GM21447 (cell line): ENCODE results near the gene SYNE2.

Experiments used
- ATAC-seq: cut with Tn5 transposase; IDR thresholded peaks from one replicate; pipeline ENCODE4 v1.9.1; 2021; ENCODE audit not compliant: unreplicated experiment

The SYNE2 gene

DNA sequence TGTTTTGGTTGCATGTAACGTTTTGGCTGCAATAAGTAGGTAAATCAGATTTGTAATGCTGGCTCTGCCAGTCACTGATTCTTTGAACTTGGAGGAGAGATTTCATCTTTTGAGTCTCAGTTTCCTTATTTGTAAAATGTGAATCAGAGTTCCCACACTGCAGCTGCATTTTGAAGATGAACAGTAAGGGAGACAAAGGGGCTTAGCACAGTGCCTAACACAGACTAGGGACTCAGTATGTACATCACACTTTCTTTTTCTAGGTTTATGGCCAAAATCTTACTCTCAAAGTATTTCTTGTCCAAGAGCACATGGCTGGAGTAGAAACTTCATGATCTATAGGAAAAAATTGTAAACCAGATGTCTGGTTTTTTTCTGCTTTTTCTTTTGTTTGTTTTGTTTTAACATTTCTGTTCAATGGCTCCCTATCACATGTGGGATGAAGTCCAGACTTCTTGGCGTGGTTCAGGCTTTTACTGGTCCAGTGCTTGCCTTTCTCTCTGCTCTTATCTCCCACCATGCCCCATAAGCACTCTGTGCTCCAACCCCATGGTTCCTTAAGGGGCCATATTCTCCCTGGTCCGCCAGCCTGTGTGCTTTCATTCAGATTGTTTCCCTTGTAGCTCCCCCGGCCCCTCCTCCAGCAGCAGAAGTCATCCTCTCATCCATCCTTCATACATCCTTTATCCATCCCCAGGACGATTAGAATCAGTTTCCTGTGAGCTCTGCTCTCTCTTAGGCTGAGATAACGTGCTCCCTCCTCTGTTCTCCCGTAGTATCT is 58.0 kb downstream of the SYNE2 start:
- no peak for ATAC-seq

DNA sequence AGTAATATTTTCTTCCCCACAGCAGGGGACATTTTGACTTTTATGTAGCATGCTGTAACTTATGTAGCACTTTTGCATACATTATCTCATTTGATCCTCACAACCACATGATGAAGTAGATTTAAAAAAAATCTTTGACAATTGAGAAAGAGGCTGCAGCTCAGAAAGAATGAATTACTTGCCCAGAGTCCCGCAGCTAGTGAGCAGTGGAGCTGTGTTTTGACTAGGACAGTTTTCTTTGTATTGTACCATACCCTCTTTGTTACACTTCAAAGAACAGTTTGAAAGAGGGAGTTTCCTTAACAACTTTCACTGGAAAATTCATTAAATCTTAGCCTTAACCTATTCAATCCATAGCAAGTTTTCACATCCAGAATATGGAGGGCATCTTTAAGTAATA is 58.6 kb downstream of the SYNE2 start:
- ATAC-seq: no peak

DNA sequence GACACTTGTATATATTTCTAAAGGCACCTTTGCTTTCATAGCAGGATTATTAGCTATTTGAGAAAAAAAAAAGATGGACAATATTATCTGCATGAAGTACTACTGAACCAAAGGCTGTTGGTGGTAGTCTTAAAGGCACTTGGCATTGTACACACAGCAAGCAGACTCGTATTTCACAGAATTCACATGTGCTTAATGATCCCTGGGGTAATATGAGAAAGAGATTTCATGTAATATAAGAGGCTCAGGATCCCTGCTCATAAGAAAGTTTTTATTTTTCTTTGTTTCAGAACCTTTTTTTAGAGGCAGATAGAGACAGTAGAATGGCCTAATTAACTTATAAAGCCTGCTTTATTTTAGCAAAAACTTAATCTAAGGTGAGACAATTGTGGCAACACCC is 59.5 kb downstream of the SYNE2 start:
- ATAC-seq: no peak

DNA sequence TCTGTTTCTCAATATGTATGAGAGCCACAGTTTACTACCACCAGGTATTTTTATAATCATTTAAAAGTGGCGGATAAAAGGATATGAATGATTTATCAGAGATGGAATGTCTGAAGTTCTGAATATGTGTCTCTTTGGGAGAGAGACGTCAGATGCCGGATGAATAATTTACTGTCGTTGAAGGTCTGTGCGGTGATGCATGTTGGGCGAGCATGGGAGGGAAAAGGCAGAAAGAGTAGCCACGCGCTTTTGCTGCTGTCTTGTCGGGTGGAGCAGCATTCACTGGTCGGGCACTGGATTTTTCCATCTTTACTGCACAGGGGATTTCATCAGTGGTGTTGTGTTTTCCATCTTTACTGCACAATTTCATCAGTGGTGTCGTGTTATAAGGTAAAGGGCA is 65.6 kb downstream of the SYNE2 start:
- ATAC-seq: no peak

DNA sequence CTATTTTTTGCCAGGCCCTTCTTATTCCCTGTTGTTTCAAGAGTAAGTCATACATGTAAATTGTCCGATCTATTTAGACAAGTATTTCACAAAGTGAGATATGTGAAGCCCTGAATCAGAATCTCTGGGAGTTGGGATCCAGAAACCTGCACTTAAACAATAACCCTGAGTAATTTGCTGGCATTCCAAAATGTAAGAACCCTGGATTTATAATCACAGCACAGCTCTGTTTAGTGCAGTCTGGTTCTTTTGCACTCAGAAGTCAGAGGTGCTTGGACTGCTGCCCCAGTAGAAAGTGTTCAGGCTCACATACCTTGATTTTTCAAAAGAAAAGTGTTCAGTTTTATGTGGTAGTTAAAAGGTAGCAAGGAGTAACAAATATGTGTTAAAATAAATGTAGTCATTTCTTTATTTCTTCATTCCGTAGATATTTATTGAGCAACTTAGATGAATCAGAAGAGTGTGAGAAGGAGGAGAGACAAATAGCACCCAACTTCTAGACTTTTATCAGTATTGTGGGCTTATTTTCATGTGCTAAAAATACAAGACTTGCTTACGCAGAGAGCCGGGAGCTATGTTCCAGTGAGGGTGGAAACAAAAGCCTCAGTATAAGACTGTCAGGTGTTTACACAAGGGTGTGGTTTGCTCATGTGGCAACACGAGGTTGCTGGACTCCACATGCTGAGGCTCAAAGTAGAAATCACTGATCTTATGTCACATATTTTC is 70.1 kb downstream of the SYNE2 start:
- ATAC-seq: no peak

DNA sequence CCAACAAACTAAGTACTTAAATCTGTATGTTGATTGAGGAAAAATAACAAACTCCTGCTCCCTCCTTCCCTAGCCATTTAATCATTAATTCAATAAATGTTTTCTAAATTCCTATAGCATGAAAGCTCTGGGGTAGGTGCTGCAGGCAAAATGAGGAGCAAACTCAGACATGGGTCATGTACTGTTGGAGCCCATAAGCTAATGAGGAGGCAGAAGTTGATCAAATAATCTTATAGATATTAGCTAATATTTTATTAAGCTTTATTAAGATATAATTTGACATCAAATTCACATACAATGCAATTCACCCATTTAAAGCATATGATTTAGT is 70.6 kb downstream of the SYNE2 start:
- ATAC-seq: no peak

DNA sequence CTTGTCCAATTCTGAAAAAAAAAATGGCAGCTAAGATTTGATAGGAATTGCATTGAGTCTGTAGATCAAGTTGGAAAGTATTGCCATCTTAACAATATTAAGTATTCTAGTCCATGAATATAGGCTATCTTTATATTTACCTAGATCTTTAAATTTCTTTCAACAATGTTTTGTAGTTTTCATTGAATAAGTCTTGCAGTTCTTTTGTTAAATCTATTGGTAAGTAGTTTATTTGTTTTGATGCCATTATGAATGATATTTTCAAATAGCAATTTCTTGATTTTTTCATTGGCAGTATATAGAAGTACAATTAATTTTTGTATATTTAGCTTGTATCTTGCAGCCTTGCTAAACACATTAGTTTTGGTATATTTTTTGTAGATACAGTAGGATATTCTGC is 71.6 kb downstream of the SYNE2 start:
- no peak for ATAC-seq

DNA sequence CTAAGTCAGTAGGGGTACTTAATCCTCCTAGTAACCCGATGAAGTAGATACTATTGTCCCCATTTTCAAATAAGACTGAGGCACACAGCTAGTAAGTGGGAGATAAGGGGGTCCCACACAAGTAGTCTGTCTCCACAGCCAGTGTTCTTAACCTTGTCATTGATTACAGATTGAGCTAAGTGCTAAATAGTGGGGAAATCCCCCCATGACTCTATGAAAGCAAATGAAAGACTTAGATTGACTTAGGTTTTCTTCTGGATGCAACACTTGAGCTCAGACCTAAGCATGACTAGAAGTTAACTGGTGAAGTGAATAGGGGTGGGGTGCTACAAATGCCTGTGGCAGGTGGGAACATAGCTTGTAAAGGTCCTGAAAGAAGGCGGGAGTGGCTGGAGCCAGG is 73.8 kb downstream of the SYNE2 start:
- no peak for ATAC-seq

DNA sequence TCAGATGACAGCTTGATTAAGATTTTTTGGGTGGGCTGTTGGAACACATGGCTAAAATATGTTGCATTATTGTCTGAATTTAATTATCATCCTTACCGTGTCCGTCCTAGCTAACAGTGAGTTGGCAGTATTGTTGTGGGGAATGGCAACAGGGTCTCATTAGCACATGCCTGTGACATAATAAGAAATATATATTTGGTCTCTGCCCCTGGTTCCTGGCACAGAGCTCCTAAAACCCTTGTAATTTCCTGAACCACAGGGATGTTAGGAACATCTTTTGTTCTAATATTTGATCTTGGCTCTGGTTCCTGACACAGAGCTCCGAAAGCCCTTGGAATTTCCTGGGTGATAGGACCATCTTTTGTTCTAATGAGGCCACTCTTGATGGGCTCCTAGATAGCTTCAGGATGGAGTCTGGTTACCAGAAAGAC is 76.0 kb downstream of the SYNE2 start:
- ATAC-seq: no peak

DNA sequence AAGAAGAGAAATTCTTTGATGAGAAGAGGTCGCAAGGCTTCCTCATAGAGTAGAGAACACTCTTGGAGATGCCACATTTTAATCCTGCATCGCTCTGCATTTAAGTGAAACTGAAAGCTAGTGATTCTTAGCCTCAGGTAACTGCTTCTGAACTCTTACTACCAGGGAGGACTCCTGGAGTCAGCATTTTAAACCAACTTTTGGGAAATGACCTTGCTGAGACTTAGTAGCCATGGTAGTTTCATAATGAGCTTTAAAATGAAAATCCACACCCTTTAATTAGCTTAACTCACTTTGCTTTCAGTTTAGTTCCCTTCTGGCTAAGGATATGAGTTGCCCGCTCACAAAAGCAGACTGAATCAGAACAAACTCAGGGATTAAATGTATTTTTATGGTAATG is 80.3 kb downstream of the SYNE2 start:
- no peak for ATAC-seq

DNA sequence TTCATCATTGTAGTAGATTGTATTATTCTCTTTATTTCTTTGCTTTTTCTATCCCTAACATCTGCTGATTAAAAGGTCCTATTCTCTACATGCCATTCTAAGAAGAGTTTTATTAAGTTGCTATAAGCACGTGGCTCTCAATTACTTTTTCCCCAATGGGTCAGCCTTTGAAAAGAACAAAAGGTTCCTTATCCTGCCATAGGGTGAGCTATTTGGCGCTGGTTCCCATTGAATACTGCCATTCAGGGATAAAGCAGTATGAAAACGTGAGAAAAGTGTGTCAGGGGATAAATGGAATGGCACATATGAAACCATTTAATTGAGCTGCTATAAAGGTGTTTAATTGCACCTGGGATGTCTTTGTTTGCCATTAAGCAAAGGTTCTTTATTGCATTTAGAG is 80.9 kb downstream of the SYNE2 start:
- no peak for ATAC-seq

DNA sequence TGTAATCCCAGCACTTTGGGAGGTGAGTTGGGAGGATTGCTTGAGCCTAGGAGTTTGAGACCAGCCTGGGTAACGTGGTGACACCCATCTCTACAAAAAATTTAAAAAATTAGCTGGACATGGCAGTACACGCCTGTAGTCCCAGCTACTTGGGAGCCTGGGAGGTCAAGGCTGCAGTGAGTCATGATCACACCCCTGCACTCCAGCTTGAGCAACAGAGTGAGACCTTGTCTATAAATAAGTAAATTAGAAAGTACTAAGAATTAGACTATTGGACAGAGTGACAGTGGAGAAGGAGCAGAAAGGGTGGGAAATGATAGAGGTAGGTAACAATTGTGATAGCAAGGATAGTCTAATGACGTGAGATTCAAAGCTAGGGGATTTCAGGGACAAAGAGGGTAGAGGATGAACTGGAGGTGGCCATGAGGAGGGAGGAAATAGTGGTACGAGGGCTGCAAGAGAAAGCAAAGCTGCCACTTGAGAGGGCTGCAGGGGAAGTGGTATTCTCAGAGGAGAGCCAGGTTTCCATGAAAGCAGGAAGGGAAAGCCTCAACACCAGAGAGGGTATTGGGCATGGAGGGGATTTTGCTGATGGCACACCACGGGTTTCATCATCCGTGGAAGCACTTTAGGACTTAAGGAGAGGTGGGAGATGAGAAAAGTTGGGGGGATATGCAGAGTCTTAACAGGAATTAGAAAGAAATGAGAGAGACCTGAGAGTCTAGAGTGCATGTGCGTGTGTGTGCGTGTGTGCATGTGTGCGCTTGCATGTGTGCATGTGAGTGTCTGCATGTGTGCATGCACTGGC is 85.6 kb downstream of the SYNE2 start:
- peak; percentile 74 for ATAC-seq

DNA sequence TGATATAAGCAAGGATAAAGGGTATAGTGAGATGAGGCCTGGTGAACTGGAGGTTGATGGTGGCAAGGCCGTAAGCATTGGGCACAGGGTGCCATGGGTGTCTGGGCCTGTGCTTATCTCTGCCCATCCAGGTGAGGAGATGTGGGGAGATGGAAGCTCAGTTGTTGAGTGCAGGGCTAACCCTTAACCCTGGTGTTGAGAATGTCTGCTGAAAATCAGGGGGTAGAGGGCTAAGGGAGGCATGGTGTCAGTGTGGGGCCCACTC is 86.1 kb downstream of the SYNE2 start:
- ATAC-seq: no peak

DNA sequence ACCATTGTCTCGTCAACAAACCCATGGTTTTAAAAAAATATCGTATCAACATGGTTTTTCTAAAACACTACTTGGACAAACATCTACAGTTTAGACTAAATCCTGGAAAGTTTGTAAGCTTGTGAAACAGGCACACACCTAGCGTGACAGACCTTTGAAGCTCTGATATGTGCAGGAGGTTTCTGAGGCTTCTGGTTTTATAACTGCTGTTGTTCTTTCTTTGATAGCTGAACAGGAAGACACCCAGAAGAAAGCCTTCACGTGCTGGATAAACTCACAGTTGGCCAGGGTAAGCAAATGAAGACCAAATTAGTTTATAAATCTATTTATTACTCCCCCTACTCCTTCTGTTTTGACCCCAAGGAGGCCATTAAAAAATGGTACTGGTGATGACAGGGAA is 87.6 kb downstream of the SYNE2 start:
- no peak for ATAC-seq

DNA sequence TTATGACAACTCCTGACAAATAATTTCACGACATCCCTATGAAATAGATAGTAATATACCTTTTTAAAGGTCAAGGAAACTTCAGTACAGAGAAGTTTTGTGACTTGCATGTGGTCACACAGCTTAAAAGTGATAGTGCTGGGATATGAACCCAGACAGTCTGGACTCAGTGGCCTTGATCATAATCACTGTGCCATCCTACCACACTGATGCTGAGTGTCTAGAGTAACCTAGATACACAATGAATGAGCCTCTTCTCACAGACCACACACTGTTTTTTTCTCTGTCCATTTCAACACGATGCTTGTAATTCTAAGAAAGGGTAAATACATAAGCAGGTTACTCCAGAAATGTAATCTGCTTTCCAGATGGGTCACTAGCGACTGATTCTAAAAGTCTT is 88.2 kb downstream of the SYNE2 start:
- no peak for ATAC-seq

DNA sequence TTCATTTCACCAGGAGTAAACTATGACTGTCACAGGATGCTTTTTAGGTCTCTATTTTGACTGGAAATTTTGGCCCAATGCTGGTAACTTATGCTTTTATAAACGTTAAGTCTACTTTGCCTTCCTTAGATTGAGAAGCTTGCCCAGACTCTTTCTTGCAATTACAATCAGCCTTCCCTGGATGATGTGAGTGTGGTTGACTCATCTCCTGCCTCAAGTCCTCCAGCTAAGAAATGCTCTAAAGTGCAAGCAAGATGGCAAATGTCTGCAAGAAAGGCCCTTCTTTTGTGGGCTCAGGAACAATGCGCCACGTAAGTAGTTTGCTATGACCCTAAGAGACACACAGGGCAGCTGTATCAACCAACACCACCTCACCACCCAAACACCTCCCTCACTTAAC is 96.9 kb downstream of the SYNE2 start:
- ATAC-seq: no peak

DNA sequence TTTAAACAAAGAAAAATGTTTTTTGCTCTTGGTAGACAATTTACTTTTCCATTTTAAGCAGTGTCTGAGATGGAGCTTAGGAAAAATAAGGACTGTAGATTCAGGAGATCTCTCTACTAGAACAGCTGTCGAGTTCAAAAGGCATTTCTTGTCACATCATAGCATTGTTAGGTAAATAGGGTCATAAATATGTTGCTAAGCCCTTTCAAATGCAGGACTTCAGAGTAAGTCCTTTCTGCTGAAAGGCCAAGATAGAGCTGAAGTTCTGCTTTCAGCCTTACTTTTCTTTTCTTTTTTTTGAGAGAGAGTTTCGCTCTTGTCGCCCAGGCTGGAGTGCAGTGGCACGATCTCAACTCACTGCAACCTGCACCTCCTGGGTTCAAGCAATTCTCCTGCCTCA is 98.2 kb downstream of the SYNE2 start:
- ATAC-seq: no peak

DNA sequence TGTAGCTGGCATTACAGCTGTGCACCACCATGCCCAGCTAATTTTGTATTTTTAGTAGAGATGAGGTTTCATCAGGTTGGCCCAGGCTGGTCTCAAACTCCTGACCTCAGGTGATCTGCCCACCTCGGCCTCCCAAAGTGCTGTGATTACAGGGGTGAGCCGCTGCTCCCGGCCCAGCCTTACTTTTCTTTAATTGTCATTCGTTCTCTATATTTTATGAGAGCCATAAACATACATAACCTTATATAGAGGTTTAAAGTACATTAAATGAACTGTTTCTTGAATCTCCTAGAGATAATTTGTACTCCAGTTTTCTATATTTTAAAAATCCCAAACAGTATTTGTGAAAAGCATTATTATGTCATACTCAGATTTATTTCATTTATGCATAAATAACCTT is 98.6 kb downstream of the SYNE2 start:
- no peak for ATAC-seq

DNA sequence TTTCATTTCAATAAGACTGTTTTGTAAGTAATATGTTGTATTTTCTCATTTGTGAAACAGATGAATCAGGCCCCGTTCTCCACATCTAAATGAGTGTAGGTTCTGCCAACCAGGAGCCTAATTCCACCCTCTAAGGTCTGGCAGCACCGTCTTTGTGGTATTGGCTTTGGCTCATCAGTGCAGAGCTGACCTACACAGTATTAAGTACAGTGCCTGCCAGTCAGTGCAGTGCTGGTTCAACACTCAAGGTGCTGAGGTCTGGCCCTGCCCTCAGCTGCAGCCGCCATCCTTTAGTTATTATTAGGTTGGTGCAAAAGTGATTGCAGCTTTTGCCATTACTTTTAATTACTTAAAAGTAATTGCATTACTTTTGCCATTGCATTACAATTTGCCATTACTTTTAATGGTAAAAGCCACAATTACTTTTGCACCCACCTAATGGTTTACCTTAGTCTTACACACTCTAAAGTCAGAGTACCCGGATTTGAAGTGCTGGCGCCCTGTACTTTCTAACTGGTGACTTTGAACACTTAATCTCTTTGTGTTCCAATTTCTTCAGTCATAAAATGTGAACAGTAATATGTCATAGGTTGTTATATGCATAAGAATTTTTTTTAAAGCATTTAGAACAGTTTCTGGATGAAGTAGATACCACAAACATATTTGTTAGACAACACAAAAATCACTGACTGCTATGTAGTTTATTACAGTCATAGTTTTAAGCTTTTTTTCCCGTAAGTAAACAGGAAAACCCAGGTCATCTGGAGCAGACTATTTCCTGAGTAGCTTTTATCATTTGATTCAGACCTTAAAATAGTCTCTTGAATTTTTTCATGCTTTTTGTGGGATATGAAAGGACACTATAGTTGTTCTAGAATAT is 99.5 kb downstream of the SYNE2 start:
- ATAC-seq: no peak

DNA sequence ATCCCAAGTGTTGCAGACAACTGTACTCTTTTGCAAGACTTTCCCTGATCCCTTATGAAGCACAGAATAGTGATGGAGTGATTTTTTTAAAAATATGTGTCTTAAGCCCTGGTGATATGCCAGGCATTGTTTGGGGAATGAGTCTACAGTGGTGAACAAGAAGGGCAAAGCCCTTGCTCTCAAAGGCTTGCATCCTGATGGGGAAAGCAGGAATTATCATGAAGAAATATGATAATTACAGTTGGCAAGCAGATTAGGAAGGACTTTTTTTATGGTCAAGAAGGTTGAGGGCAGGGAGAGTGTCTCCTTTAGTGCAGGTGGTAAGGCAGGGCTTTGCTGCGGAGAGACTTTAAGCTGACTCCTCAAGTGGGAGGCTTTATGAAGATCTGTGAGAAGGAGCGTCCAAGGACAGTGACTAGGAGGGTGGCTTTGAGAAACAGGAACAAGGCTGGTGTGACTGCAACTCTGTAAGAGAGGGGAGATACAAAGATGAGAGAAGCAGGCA is 100.2 kb downstream of the SYNE2 start:
- no peak for ATAC-seq

DNA sequence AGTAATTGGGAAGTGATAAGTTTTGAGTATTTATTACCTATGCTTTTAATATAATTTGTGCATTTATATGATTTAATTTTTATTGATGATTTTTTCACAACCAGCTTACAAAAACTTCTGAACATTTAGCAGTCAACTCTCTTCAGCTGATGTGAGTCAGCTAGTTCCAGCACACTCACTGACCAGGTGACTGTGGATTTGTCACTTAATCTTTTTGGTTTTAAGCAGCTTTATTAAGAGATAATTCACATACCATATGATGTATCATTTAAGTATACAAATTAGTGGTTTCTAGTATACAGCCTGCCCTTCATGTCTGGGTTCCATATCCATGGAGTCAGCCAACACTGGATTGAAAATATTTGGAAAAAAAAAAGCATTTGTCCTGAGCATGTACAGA is 103.5 kb downstream of the SYNE2 start:
- ATAC-seq: no peak
